ENCODE measurements around the gene LZTS3.

LZTS3 gene

DNA sequence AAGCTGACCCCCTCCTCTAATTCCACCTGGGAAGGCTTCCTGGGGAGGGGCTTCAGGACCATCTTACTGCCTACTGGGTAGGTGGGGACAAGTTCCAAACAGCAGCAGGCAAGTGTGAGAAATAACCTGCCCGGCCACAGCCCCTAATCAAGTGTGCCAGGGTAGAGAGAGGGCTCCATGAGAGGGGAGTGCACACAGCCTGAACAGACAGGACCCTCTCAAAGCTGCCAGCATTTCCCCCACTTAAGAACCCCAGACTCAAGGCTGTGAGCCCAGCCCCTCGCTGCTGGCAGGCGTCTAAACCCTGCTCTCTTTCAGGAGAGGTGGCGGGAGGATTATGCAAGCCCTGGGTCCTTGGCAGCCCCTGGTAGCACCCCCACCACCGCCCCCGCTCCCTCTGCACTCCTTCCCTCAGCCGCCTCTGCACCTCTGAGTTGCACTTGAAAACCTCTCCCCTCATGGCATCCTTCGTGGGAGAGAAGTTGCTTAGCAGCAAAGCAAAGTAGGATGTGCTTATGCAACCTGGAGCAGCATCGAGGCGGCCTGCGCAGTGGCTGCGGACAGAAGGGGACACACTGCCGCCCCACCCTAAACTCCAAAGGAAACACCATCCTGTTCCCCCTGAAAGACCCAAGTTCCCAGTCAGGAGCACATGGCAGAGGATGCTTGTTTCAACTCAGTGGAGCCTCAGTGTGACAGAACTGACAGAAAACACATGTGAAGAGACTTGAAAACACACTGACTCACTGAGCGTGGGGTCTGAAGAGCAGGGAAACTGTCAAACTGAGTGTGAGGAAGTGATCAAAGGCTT lies 20.7 kb upstream of the LZTS3 start:
- H3K9me3 ChIP-seq (ENCODE audit: control insufficient read depth, insufficient read depth, low read depth, low read length): no peaks in the 10 kb centered on the region
- TF ChIP-seq ZNF362 (tag by site-specific recombination; IDR thresholded peaks at IDR 0.05) (no peak), ZNF544 (tag by site-specific recombination; IDR thresholded peaks at IDR 0.05) (no peak), ZFHX2 (tag by site-specific recombination; conservative IDR thresholded peaks at IDR 0.05) (peak; percentile 89), EGR2 (tag by site-specific recombination; IDR thresholded peaks at IDR 0.05; ENCODE audit: low read depth) (peak; percentile 89)
- peaks cover 54 to 92% of the 10 kb centered on the region in 2 experiments for H3K36me3 ChIP-seq (ENCODE audit: control insufficient read depth in 2 of 2, insufficient read depth in 1 of 2, low read length in 2 of 2)
- CTCF ChIA-PET: no interaction called here
- H3K4me1 ChIP-seq (ENCODE audit: control insufficient read depth, insufficient read depth, low read length): no peaks in the 10 kb centered on the region
- no peak overlapping the region for H3K27ac ChIP-seq (ENCODE audit: extremely low read depth, low read depth, low read length)
- no peak overlapping the region for H3K4me3 ChIP-seq (ENCODE audit: low read depth, low read length)
- POLR2A ChIA-PET: no interaction called here

GRCh38 chr20:3192226-3193015 lies 19.1 kb upstream of the LZTS3 start:
- H3K27ac ChIP-seq (ENCODE audit: extremely low read depth, low read depth, low read length): peak overlapping the region; percentile 22; the same call in 1 of the 2 replicates
- H3K9me3 ChIP-seq (ENCODE audit: control insufficient read depth, insufficient read depth, low read depth, low read length): no peaks in the 10 kb centered on the region
- TF ChIP-seq ZNF404 (tag by site-specific recombination; IDR thresholded peaks at IDR 0.05) (no peak), ZNF777 (tag by site-specific recombination; IDR thresholded peaks at IDR 0.05; ENCODE audit: borderline replicate concordance) (no peak), ZNF518A (tag by site-specific recombination; conservative IDR thresholded peaks at IDR 0.05; ENCODE audit: low read depth) (no peak), ZNF776 (tag by site-specific recombination; IDR thresholded peaks at IDR 0.05; ENCODE audit: borderline replicate concordance) (no peak), SALL2 (tag by site-specific recombination; IDR thresholded peaks at IDR 0.05; ENCODE audit: borderline replicate concordance) (no peak)
- POLR2A ChIA-PET: no interaction called here
- H3K36me3 ChIP-seq (ENCODE audit: control insufficient read depth in 2 of 2, insufficient read depth in 1 of 2, low read length in 2 of 2): peaks cover 45 to 86% of the 10 kb centered on the region in 2 experiments
- CTCF ChIA-PET: no interaction called here
- no peak overlapping the region for H3K4me3 ChIP-seq (ENCODE audit: low read depth, low read length)
- H3K4me1 ChIP-seq (ENCODE audit: control insufficient read depth, insufficient read depth, low read length): no peaks in the 10 kb centered on the region

- Histone ChIP-seq H3K27ac (ENCODE audit: extremely low read depth, low read depth, low read length) (peak overlapping the region; percentile 8; the same call in 1 of the 2 replicates), H3K9me3 (ENCODE audit: control insufficient read depth, insufficient read depth, low read depth, low read length) (no peaks in the 10 kb centered on the region), H3K36me3 (ENCODE audit: control insufficient read depth in 2 of 2, insufficient read depth in 1 of 2, low read length in 2 of 2) (peaks cover 32 to 70% of the 10 kb centered on the region in 2 experiments), H3K4me1 (ENCODE audit: control insufficient read depth, insufficient read depth, low read length) (no peaks in the 10 kb centered on the region), H3K4me3 (ENCODE audit: low read depth, low read length) (no peak overlapping the region)
- TF ChIP-seq ZNF335 (tag by site-specific recombination; conservative IDR thresholded peaks at IDR 0.05): no peak
- TF ChIP-seq ZNF18 (tag by site-specific recombination; IDR thresholded peaks at IDR 0.05): no peak
- peak; percentile 14; the same call in 1 of the 2 replicates for TF ChIP-seq CTCF (tag by site-specific recombination; IDR thresholded peaks at IDR 0.05)
- TF ChIP-seq OVOL3 (tag by site-specific recombination; IDR thresholded peaks at IDR 0.05): no peak
- no peak for TF ChIP-seq KLF8 (tag by site-specific recombination; IDR thresholded peaks at IDR 0.05)
- ChIA-PET CTCF (no interaction called here), POLR2A (interaction anchor here (0.6 to 1.2 kb wide), 2 partner anchors 13 to 1900 kb away, joined by 3 to 4 read pairs; no protein-coding TSS in a partner anchor)
Measured at GRCh38 chr20:3190681-3191111, 17.3 kb upstream of the LZTS3 start.
